ENCODE measurements around the gene OR2H2. TPM values are rescaled to one million over a fixed set of nuclear protein-coding genes. Genes with fewer than 3 reads are reported as not detected.

Gene OR2H2
- not detected for total RNA-seq
- long read RNA-seq, result 0 reads

- DNase-seq, result no peak
- intact Hi-C loops (cut with DNase I, micrococcal nuclease), result loop anchor here in 1 of 2 donors (10.0 kb wide), 1 partner anchor 900 kb away; no protein-coding TSS in a partner anchor
- ATAC-seq, result no peak
Measured at GRCh38 chr6:29584821-29585220, at the start of gene OR2H2. OR2H2 (plus strand) TSS chr6:29585121; CDS start chr6:29587945, 2,824 bp downstream.

- intact Hi-C loops (cut with DNase I, micrococcal nuclease), result no loop called here
- ATAC-seq, result no peak
- DNase-seq, result no peak
Measured at GRCh38 chr6:29537714-29538403, 47.1 kb upstream of the OR2H2 start.

GRCh38 chr6:29547573-29547972 is 37.3 kb upstream of the OR2H2 start:
- ATAC-seq (no peak), DNase-seq (no peak)

GRCh38 chr6:29552512-29553051 is 32.3 kb upstream of the OR2H2 start:
- intact Hi-C loops (cut with DNase I, micrococcal nuclease), result no loop called here
- ATAC-seq, result peak; percentile 61
- no peak for DNase-seq

More at GRCh38 chr6:29547573-29547972, 37.3 kb upstream of the OR2H2 start:
- intact Hi-C loops (cut with DNase I, micrococcal nuclease), result no loop called here

- intact Hi-C loops (cut with DNase I, micrococcal nuclease), result no loop called here
- ATAC-seq (peak; percentile 31), DNase-seq (peak; percentile 42 to 44)
Measured at GRCh38 chr6:29553268-29554057, 31.5 kb upstream of the OR2H2 start.

GRCh38 chr6:29554764-29555163 is 30.2 kb upstream of the OR2H2 start:
- DNase-seq (no peak), ATAC-seq (no peak)
- intact Hi-C loops (cut with DNase I, micrococcal nuclease), result no loop called here

- intact Hi-C loops (cut with DNase I, micrococcal nuclease), result no loop called here
- DNase-seq (no peak), ATAC-seq (no peak)
Measured at GRCh38 chr6:29557320-29557719, 27.6 kb upstream of the OR2H2 start.

- DNase-seq (no peak), ATAC-seq (no peak)
- intact Hi-C loops (cut with DNase I, micrococcal nuclease), result no loop called here
Measured at GRCh38 chr6:29558439-29559079, 26.4 kb upstream of the OR2H2 start.

GRCh38 chr6:29559524-29560287 is 25.2 kb upstream of the OR2H2 start, which contains the start of gene UBD:
UBD (minus strand) TSS chr6:29559732; CDS start chr6:29559701, 31 bp downstream.
- ATAC-seq (no peak), DNase-seq (no peak)
- intact Hi-C loops (cut with DNase I, micrococcal nuclease), result no loop called here

GRCh38 chr6:29561091-29561490 is 23.8 kb upstream of the OR2H2 start:
- intact Hi-C loops (cut with DNase I, micrococcal nuclease), result no loop called here
- DNase-seq, result no peak
- no peak for ATAC-seq

GRCh38 chr6:29561606-29562181 is 23.2 kb upstream of the OR2H2 start:
- intact Hi-C loops (cut with DNase I, micrococcal nuclease), result no loop called here
- ATAC-seq (no peak), DNase-seq (no peak)

GRCh38 chr6:29563435-29563965 is 21.4 kb upstream of the OR2H2 start:
- ATAC-seq, result no peak
- intact Hi-C loops (cut with DNase I, micrococcal nuclease), result no loop called here
- DNase-seq, result no peak

- no peak for DNase-seq
- ATAC-seq, result no peak
- intact Hi-C loops (cut with DNase I, micrococcal nuclease), result no loop called here
Measured at GRCh38 chr6:29564875-29565274, 20.0 kb upstream of the OR2H2 start.

GRCh38 chr6:29566856-29567255 is 18.1 kb upstream of the OR2H2 start:
- ATAC-seq, result no peak
- intact Hi-C loops (cut with DNase I, micrococcal nuclease), result no loop called here
- DNase-seq, result no peak

- no peak for ATAC-seq
- intact Hi-C loops (cut with DNase I, micrococcal nuclease), result no loop called here
- no peak for DNase-seq
Measured at GRCh38 chr6:29567541-29567940, 17.4 kb upstream of the OR2H2 start.

GRCh38 chr6:29567991-29568390 is 16.9 kb upstream of the OR2H2 start:
- intact Hi-C loops (cut with DNase I, micrococcal nuclease), result no loop called here
- DNase-seq (no peak), ATAC-seq (no peak)

- no peak for DNase-seq
- intact Hi-C loops (cut with DNase I, micrococcal nuclease), result no loop called here
- ATAC-seq, result no peak
Measured at GRCh38 chr6:29576056-29576455, 8.9 kb upstream of the OR2H2 start.

GRCh38 chr6:29577544-29577943 is 7.4 kb upstream of the OR2H2 start:
- no peak for ATAC-seq
- no peak for DNase-seq
- intact Hi-C loops (cut with DNase I, micrococcal nuclease), result no loop called here

Measured in left colon (tissue), 2 donors.